Measurements from ENCODE around the gene KIRREL3. TPM values are rescaled to one million over a fixed set of nuclear protein-coding genes. Genes with fewer than 3 reads are reported as not detected.

KIRREL3 gene
- total and polyA plus RNA-seq, 2 of the 8 experiments (the other 6 are each of a cell fraction or from before 2014, with no cell fraction given): 0.29 to 0.32 TPM

DNA sequence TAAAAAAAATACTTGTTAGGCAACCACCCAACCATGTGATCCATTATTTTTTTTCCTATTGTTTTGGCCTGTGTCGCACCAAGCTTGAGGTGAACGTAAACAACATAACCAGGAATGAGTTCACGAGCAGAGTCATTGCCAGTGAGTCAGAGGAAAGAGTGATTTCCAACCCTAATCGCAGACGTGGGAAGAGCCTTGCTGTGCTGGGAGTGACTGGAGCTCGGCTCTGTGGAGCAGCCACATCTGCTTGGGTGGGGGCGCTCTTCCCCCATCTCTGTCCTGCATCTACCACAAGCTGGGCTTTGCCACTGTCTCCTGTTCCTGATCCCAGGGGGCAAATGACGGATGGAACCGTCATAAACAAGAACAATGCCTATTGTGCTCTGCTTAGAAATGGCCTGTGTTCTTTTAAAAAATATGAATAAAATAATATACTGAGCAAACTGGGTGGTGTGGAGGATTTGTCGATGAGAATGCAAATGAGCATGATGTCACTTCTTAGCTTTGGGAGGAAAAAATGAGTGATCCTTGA is 210.0 kb downstream of the KIRREL3 start:
- Histone ChIP-seq H4K8ac (ENCODE audit: extremely low read depth, insufficient read depth, low read length) (no peak overlapping the region), H2BK120ac (replicated peaks; ENCODE audit: low read depth, low read length) (no peak overlapping the region), H3K23ac (ENCODE audit: insufficient read length) (no peak overlapping the region), H3K27ac (ENCODE audit: low read depth, low read length) (no peak overlapping the region), H2BK5ac (ENCODE audit: low read depth, low read length) (no peak overlapping the region), H2AFZ (ENCODE audit: low read length) (no peak overlapping the region), H3K9me3 (ENCODE audit: insufficient read depth in 2 of 2, low read depth in 1 of 2, low read length in 1 of 2) (no peaks in the 10 kb centered on the region), H2BK12ac (ENCODE audit: low read depth, low read length) (no peak overlapping the region), H3K56ac (replicated peaks; ENCODE audit: insufficient read length, low read depth, low read length) (no peak overlapping the region), H3K27me3 (replicated peaks in 1 of 4; ENCODE audit: control insufficient read depth in 3 of 4, extremely low read depth in 1 of 4, insufficient read depth in 3 of 4, low read length in 3 of 4) (no peaks in the 10 kb centered on the region), H3K36me3 (ENCODE audit: control insufficient read depth in 2 of 4, insufficient read depth in 4 of 4, low read length in 3 of 4) (no peaks in the 10 kb centered on the region), H2AK5ac (ENCODE audit: low read depth, low read length) (no peak overlapping the region), H3K79me1 (ENCODE audit: low read depth, low read length) (no peaks in the 10 kb centered on the region), H3K4me2 (ENCODE audit: insufficient read depth in 1 of 2, low read depth in 2 of 2, low read length in 2 of 2) (no peak overlapping the region), H3K4ac (replicated peaks; ENCODE audit: insufficient read length, low read depth, low read length) (no peak overlapping the region), H4K5ac (ENCODE audit: insufficient read length, low read depth, low read length) (no peak overlapping the region), H3K4me1 (replicated peaks in 1 of 4; ENCODE audit: control insufficient read depth in 3 of 4, insufficient read depth in 4 of 4, low read length in 3 of 4) (no peaks in the 10 kb centered on the region; a peak in 3 of 7 replicates), H3K18ac (ENCODE audit: extremely low read depth, low read length) (no peak overlapping the region), H4K91ac (replicated peaks; ENCODE audit: insufficient read length, low read length) (no peak overlapping the region), H3K9ac (replicated peaks in 1 of 4; ENCODE audit: extremely low read depth in 1 of 4, low read depth in 3 of 4, low read length in 3 of 4) (no peak overlapping the region), H3K14ac (ENCODE audit: insufficient read length) (no peak overlapping the region), H3K4me3 (ENCODE audit: extremely low read depth in 1 of 4, insufficient read depth in 2 of 4, low read depth in 3 of 4, low read length in 4 of 4) (no peak overlapping the region), H3K79me2 (ENCODE audit: control insufficient read depth in 1 of 2, insufficient read depth in 2 of 2, low read length in 2 of 2) (no peaks in the 10 kb centered on the region), H2BK15ac (ENCODE audit: low read length) (no peak overlapping the region), H2BK20ac (ENCODE audit: low read length) (no peak overlapping the region), H3K23me2 (ENCODE audit: low read depth, low read length) (no peaks in the 10 kb centered on the region), H4K20me1 (replicated peaks in 1 of 2; ENCODE audit: control insufficient read depth in 1 of 2, insufficient read depth in 2 of 2, low read length in 2 of 2) (no peaks in the 10 kb centered on the region)
- TF ChIP-seq TAF1 (IDR thresholded peaks at IDR 0.05; ENCODE audit: low read depth, low read length) (no peak), RAD21 (IDR thresholded peaks at IDR 0.05 in 1 of 2, conservative IDR thresholded peaks at IDR 0.05 in 1 of 2; ENCODE audit: low read depth in 2 of 2, low read length in 2 of 2) (peak; percentile 48 to 53)
- TF ChIP-seq, protein P1, sequence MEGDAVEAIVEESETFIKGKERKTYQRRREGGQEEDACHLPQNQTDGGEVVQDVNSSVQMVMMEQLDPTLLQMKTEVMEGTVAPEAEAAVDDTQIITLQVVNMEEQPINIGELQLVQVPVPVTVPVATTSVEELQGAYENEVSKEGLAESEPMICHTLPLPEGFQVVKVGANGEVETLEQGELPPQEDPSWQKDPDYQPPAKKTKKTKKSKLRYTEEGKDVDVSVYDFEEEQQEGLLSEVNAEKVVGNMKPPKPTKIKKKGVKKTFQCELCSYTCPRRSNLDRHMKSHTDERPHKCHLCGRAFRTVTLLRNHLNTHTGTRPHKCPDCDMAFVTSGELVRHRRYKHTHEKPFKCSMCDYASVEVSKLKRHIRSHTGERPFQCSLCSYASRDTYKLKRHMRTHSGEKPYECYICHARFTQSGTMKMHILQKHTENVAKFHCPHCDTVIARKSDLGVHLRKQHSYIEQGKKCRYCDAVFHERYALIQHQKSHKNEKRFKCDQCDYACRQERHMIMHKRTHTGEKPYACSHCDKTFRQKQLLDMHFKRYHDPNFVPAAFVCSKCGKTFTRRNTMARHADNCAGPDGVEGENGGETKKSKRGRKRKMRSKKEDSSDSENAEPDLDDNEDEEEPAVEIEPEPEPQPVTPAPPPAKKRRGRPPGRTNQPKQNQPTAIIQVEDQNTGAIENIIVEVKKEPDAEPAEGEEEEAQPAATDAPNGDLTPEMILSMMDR (IDR thresholded peaks at IDR 0.05; ENCODE audit: control extremely low read depth in 1 of 3, insufficient read depth in 1 of 3, low read depth in 1 of 3, low read length in 3 of 3): peak; percentile 17 to 47 (median 38); a peak in 3 of 4 replicates
- 73% methylated on average over 10 of the region's 10 CpGs; no CpG with 5 or more reads in 1 of the 2 experiments for WGBS, 2 experiments (ENCODE audit: extremely low coverage in 1 of 2, insufficient coverage in 1 of 2, insufficient read length in 1 of 2, insufficient replicate concordance in 2 of 2, low coverage in 1 of 2, low lambda C conversion rate in 2 of 2, missing lambda C conversion rate in 1 of 2)
- peak; percentile 28 for FAIRE-seq
- DNase-seq (ENCODE audit: low read depth in 1 of 2, low spot score in 2 of 2): peak in 1 of 2 experiments; percentile 44
- POLR2A ChIA-PET (ENCODE audit: partially characterized antibody): no interaction called here
- CTCF ChIA-PET (ENCODE audit: partially characterized antibody): interaction anchor here (0.6 to 4.9 kb wide), 37 partner anchors 10 to 347 kb away, joined by 3 to 48 read pairs (median 5); no protein-coding TSS in a partner anchor

Data from H1 (cell line).